Activated CD8-positive, alpha-beta memory T cell treated with anti-CD3 and anti-CD28 coated beads, Interleukin-2, amount 50 U/mL, for 24 hours (primary cell): ENCODE data around the gene UBE2C.
"Not testable (repeated sequence)": the region's sequence is repeated elsewhere in the genome, so short reads cannot be mapped to it uniquely, and the experiment has no call there.

Experiments
- DNase-seq: peaks from one replicate; pipeline ENCODE4 v3.0.0-alpha.2; 2020; ENCODE audit errors: extremely low read depth

Gene UBE2C

GRCh38 chr20:45797955-45798354 lies 14.5 kb upstream of the UBE2C start:
- not testable (repeated sequence) for DNase-seq

DNA sequence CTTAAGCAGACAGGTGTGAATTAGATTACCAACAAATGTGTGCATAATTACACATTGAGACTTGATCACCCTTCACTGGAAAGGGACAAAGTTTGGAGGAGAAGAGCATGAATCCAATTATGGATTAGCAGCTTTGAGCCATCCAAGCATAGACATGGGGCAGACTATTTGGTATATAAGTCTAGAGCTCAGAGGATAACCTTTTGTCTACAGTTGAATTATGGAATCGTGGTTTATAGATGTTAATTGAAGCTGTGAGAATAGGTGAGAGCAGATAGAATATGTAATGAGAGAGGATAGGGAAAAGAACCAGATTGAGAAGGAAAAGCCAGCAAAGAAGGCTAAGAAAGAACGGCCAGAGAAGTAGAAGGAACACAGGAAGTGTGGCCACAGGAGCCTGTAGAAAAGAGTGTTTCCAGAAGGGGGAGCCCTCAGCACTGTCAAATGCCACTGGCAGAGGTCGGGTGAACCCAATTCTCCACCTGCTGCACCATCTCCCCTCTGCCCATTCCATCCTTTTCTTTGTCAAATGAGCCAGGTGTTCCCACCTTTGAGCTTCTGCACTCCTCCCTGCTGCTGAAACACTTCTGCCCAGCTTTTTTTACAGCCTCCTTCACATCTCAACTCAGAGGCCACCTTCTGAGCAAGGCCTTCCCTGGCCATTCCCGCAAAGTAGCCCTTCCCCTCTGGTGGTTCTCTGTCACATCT lies 13.4 kb upstream of the UBE2C start:
- DNase-seq = peak; percentile 23

GRCh38 chr20:45801851-45802250 lies 10.6 kb upstream of the UBE2C start:
- no peak for DNase-seq

DNA sequence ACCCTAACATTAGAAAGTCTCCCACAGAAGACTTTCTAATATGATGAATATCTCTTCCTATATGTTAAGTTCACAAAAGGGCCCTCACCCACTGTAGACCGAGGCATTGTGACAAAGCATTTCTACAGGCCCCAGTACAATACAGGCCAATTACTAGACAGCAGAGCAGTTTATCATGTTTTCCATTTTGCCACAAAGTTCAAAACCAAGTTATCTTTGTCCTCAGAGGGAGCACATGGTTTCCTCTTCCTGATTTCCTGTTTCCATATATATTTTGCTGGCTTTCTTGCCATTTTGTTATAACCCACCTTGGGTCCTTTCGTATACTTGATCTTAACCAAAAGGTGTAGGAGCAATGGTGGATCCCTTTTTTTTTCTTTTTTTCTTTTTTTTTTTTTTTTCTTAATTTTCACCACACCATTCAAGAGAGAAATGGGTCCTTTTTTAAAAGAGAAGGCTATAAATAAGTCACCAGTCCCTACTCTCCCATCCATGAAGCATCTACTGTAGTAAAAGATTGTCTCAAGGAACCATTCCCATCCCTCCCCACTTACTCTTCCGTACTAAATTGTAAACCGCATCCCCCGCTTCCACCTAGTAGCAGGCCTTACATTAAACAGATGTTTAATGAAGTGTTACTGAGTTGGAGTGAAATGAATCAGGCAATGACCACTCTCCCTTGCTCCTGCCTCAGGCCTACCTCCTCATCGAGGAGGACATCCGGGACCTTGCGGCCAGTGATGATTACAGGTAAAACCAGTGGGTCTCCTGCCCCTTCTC lies 2.1 kb upstream of the UBE2C start:
- no peak for DNase-seq

DNA sequence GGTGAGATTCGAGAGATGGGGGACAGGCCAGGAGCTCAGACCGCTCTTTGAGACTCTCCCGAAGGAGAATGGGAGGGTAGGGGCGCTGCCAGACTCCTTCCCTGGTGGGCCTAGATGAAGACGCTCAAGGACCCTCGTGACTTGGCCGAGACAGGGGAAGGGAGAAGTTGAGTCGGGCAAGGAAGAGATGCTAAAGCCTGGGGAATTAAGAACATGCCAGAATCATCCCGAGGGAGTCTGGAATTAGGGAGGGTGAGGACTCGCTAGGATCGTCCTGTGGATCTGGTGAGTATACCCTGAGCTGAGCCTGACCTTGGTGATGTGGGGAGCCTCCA lies 529 bp downstream of the UBE2C start:
- DNase-seq = no peak

DNA sequence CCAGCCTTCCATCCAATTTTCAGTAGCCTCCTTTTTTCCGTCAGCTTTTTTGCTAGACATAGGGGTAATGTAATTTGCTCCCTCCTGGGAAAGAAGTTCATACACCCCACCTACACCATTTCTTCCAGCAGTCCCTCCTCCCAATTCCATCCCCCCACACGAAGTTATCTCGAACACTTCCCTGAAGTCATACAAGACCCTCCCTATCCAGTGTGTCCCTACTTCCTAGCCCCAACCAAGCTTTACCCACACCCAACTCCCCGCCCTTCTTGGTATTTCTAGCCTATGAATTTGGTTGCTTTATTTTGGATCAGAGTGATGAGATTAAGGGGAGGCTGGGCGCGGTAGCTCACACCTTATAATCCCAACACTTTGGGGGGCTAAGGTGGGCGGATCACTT lies 1.0 kb downstream of the UBE2C start:
- DNase-seq = no peak

DNA sequence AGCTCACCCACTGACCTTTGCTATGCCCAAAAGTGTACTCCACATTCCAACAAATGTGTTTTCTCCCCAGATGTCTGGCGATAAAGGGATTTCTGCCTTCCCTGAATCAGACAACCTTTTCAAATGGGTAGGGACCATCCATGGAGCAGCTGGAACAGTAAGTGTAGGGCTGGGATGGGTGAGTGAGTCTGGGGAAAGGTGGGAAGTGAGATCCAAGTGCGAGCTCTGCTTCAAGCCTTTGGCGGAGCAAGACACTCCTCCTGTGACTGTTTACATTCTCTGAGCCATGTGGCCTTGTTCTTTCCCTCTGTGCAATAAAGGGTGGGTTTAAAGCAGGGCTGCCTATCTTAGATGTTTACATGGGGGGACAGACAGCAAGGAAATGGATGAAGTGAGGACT lies 1.9 kb downstream of the UBE2C start:
- no peak for DNase-seq

- DNase-seq = no peak
These were observed 4.5 kb downstream of the UBE2C start for GRCh38 chr20:45816951-45817350.

- DNase-seq = no peak
These were observed 5.1 kb downstream of the UBE2C start for GRCh38 chr20:45817376-45818194.

DNA sequence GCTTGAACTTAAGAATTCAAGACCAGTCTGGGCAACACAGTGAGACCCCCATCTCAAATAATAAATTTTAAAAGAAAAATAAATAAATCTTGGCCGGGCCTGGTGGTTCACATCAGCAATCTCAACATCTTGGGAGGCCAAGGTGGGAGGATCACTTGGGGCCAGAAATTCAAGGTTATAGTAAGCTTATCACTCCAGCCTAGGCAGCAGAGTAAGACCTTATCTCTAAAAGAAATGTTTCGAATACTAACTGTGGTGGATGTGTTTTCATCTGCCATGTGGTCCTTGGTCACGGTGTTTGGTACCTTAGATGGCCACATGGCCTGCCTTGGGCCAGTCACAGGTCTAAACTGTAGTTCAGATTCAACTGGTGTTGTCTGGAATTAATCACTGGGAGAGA lies 5.8 kb downstream of the UBE2C start:
- no peak for DNase-seq

DNA sequence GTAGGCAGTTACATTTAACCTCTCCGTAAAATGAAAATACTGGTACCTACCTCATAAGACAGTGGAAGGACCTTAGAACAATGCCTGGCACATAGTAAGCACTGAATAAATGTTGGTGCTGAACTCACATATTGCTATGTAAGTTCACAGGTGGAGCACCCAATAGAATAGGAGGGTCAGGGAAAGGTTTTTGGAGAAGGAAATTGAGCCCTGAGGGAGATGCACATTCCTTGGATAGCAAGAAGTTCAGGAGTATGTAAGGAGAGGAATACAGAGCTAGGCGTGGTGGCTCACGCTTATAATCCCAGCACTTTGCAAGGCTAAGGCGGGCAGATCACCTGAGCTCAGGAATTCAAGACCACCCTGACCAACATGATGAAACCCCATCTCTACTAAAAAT lies 7.0 kb downstream of the UBE2C start:
- DNase-seq = no peak

GRCh38 chr20:45821947-45822346 lies 9.5 kb downstream of the UBE2C start:
- no peak for DNase-seq

DNA sequence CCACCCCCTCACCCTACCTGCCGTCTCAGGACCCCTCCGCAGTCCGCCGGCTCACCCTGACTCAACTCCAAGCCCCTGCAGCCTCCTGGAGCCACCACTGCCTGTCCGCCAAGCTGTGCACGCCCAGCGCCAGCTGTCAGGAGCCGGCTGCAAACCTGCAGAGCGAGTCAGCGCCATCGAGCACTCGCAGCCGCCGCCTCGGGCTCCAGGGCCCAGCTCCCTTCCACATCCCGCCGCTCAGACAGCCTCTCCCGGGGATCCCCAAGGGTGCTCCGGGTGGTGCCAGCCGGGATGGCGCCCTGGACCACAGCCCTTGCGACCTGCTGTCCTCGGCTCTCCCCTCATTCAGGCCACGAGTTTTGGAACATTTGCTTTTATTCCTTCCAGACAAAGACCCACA lies 10.4 kb downstream of the UBE2C start:
- no peak for DNase-seq

DNA sequence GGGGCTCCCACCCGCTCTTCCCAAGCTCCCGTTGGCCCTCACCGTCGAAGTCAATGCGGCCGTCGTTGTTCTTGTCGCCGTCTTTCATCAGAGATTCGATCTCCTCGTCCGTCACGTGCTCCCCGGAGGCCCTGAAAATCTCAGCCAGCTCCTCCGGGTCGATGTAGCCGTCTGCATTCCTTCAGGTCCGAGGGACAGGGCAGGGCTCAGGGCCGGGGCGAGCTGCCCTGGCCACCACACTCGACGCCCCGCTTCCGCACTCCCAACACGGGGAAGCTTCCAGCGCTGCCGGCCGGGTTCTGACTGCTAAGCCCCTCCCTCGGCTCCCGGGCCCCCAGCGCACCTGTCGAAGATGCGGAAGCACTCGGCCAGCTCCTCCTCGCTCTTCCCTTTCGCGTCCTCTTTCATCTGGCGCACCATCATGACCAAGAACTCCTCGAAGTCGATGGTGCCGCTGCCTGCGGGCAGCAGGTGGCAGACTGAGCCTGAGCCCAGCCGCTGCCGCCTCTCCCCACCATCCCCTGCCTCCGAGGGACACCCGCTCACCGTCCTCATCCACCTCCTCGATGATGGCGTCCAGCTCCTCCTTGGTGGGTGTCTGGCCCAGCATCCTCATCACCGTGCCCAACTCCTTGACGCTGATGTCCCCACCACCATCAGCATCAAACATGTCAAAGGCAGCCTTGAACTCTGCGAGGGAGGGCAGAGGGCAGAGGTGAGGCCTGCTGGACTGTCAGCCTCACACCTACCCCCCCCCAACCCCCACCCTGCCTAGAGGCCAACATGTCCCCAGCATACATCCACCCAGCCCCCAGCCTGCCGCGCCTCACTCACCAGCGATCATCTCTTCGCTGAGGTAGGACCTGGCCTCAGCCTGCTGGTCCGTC lies 11.7 kb downstream of the UBE2C start:
- no peak for DNase-seq

DNA sequence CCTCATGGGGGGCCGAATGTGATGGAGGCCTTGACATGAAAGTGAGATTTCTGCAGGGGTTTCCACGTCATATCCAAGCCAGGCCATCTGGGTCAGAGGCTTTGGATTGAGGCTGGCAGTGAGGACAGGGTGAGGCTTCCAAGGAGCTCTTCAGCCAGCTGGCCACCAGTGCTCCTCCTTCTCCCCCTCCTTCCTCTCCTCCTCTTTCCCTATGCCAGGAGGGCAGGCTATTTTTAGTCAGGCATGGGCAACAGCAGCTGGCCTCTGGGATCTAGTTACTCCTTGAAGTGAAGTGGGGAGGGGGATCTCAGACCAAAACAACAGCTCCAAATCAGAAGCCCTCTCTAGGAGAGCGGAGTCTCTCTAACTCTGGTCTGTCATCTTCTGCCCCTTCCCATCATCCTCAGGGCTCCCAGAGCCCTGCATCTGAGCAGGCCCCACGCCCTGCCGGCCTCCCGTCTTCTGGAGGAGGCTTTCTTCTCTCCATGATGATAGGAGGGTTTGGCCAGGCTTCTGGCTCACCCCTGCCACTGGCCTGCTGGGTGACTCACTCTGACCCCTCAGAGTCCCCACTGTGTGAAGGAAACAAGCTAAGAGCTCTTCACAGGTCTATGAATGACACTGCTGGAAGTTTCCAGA lies 14.1 kb downstream of the UBE2C start:
- DNase-seq = no peak

- no peak for DNase-seq
These were observed 14.7 kb downstream of the UBE2C start, which contains the start of gene TNNC2 for GRCh38 chr20:45827030-45827652. Gene TNNC2, minus strand, starts transcription at chr20:45827312. Its CDS starts 64 bp downstream, at chr20:45827248.

DNA sequence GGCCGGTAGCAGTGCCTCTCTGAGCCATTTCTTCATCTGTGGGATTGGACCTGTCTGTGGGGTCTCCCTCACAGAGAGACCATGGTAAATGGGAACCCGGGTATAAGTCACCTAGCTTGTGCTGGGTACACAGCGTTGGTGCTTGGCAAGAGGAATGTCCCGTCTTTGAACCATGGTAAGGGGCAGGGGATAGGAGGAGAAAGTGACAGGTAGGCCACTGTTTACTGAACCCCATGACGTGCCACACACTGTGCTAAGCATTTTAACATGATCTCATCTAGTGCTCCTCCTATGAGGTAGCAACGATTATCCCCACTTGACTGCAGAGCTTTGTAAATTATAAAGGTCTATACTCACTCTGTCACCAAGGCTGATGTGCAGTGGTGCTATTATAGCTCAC lies 15.3 kb downstream of the UBE2C start:
- no peak for DNase-seq

DNA sequence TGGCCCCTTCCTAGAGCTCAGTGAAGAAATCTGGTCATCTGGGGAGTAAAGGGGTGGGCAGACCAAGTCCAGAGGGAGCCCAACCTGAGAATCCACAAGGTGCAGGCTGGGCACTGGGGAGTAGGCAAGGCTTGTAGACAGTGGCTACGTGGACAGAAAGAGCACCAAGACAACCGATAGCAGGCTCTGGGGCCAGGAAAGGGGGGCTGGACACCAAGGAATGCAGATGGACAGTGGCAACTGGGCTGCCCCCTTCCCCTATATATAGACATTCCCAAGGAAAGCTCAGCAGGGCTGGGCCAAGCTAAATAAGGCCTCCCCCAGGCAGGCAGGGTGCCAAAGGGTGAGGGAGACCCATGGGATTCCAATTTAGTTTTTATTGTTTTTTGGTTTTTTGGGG lies 16.1 kb downstream of the UBE2C start:
- DNase-seq = no peak

- DNase-seq = not testable (repeated sequence)
These were observed 17.2 kb downstream of the UBE2C start for GRCh38 chr20:45829673-45830106.

DNA sequence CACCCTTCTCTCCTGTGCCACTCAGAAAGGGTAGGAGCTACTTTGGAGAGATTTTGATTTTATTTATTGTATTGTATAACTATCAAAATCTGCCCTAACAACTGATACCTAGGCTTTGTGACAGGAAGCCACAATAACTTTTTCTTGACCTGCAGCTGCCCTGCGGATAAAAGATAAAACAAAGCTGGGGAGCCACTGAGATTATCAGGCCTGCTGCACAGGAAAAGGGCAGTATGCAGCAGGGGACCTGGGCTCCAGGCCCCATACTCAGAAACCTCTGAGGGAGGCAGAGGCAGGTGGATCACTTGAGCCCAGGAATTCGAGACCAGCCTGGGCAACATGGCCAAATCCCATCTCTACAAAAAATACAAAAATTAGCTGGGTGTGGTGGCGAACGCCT lies 20.2 kb downstream of the UBE2C start:
- no peak for DNase-seq
